ENCODE results near the gene CBX4. TPM values are rescaled to one million over a fixed set of nuclear protein-coding genes. Genes with fewer than 3 reads are reported as not detected.
A peak's percentile ranks its signal among the peaks of the same experiment; 100 is the strongest.

CBX4 gene
- total RNA-seq, 2 experiments from 2014 or later, result 98.9 to 110 TPM

- no TSS peak for BruUV-seq (replicated peaks)
- Histone ChIP-seq H2AFZ (ENCODE audit: low read length) (no peak overlapping the region), H3K27ac (ENCODE audit: low read depth, low read length, poor library complexity, severe bottlenecking) (no peak overlapping the region), H3K79me2 (ENCODE audit: insufficient read depth, low read depth, low read length) (no peaks in the 10 kb centered on the region), H3K9me3 (ENCODE audit: low read length) (no peaks in the 10 kb centered on the region), H4K20me1 (ENCODE audit: insufficient read depth, low read length) (no peaks in the 10 kb centered on the region), H3K36me3 (ENCODE audit: insufficient read depth, low read length) (no peaks in the 10 kb centered on the region), H3K9me2 (ENCODE audit: insufficient read depth, low read length) (no peaks in the 10 kb centered on the region), H3K4me2 (ENCODE audit: low read length) (peak overlapping the region; percentile 66), H3K4me3 (ENCODE audit: low read depth, low read length, poor library complexity, severe bottlenecking) (no peak overlapping the region), H3K4me1 (ENCODE audit: insufficient read depth, low read length, poor library complexity, severe bottlenecking) (peaks cover 28% of the 10 kb centered on the region)
- ChIA-PET POLR2A (interaction anchor here (0.6 to 1.0 kb wide), 4 partner anchors 13 to 212 kb away, joined by 3 to 4 read pairs (median 4); partner anchors contain the start of gene CBX8), CTCF (ENCODE audit: unreplicated experiment) (interaction anchor here (0.6 to 1.4 kb wide), 3 partner anchors 27 to 65 kb away, joined by 3 to 8 read pairs (median 3); no protein-coding TSS in a partner anchor)
- peak; percentile 78 for DNase-seq (ENCODE audit: low spot score)
- TF ChIP-seq CTCF (conservative IDR thresholded peaks at IDR 0.05; ENCODE audit: low read length), result no peak
- peak; percentile 73; the same call in 1 of the 2 replicates for TF ChIP-seq EZH2phosphoT487 (IDR thresholded peaks at IDR 0.05; ENCODE audit: borderline replicate concordance, low read depth, low read length)
- intact Hi-C loops (cut with micrococcal nuclease; ENCODE audit: unreplicated experiment), result no loop called here
Measured at GRCh38 chr17:79810130-79811010, 28.9 kb downstream of the CBX4 start.

GRCh38 chr17:79809530-79810129, 29.6 kb downstream of the CBX4 start:
- Histone ChIP-seq H3K36me3 (ENCODE audit: insufficient read depth, low read length) (no peaks in the 10 kb centered on the region), H3K4me3 (ENCODE audit: low read depth, low read length, poor library complexity, severe bottlenecking) (no peak overlapping the region), H2AFZ (ENCODE audit: low read length) (no peak overlapping the region), H3K4me1 (ENCODE audit: insufficient read depth, low read length, poor library complexity, severe bottlenecking) (peaks cover 32% of the 10 kb centered on the region), H3K27ac (ENCODE audit: low read depth, low read length, poor library complexity, severe bottlenecking) (no peak overlapping the region), H3K4me2 (ENCODE audit: low read length) (peak overlapping the region; percentile 30; the same call in 1 of the 2 replicates), H4K20me1 (ENCODE audit: insufficient read depth, low read length) (0 out of 2 replicates have a peak, but pooled peaks cover 4% of the 10 kb centered on the region), H3K9me3 (ENCODE audit: low read length) (no peaks in the 10 kb centered on the region), H3K79me2 (ENCODE audit: insufficient read depth, low read depth, low read length) (no peaks in the 10 kb centered on the region), H3K9me2 (ENCODE audit: insufficient read depth, low read length) (no peaks in the 10 kb centered on the region)
- POLR2A ChIA-PET, result no interaction called here
- no TSS peak for BruUV-seq (replicated peaks)
- no peak for DNase-seq (ENCODE audit: low spot score)
- TF ChIP-seq EZH2phosphoT487 (IDR thresholded peaks at IDR 0.05; ENCODE audit: borderline replicate concordance, low read depth, low read length) (no peak), CTCF (conservative IDR thresholded peaks at IDR 0.05; ENCODE audit: low read length) (no peak)
- intact Hi-C loops (cut with micrococcal nuclease; ENCODE audit: unreplicated experiment), result no loop called here
- CTCF ChIA-PET (ENCODE audit: unreplicated experiment), result no interaction called here

All from OCI-LY7 (cell line).